ACC112 (cell line): Measurements from ENCODE around the gene RAPGEF3.

ENCODE experiments used
- H2AFZ ChIP-seq: fragments of 200-600 bp; sonication (generic); one replicate; pipeline ENCODE4 v1.6.0; 2017; ENCODE audit warnings: antibody characterized with exemption, low read length; ENCODE audit not compliant: unreplicated experiment
- H3K27ac ChIP-seq: fragments of 200-600 bp; sonication (generic); 2 replicates; pipeline ENCODE4 v1.5.1; 2014; ENCODE audit warnings: low read depth, mild to moderate bottlenecking, antibody characterized with exemption, low read length, moderate library complexity
- H3K27me3 ChIP-seq: fragments of 200-600 bp; sonication (generic); 2 replicates; pipeline ENCODE4 v1.6.1; 2014; ENCODE audit warnings: mild to moderate bottlenecking, antibody characterized with exemption, low read length, moderate library complexity, mixed read lengths; ENCODE audit not compliant: insufficient read depth
- H3K36me3 ChIP-seq: fragments of 200-600 bp; sonication (generic); 2 replicates; pipeline ENCODE4 v1.6.1; 2016; ENCODE audit warnings: mild to moderate bottlenecking, antibody characterized with exemption, low read length, moderate library complexity, mixed read lengths; ENCODE audit not compliant: insufficient read depth
- H3K4me1 ChIP-seq: fragments of 200-600 bp; sonication (generic); one replicate; pipeline ENCODE4 v1.6.1; 2016; ENCODE audit warnings: low read length, mixed read lengths; ENCODE audit not compliant: insufficient read depth, unreplicated experiment, control insufficient read depth
- H3K4me3 ChIP-seq: fragments of 200-600 bp; sonication (generic); 2 replicates; pipeline ENCODE4 v1.5.1; 2014; ENCODE audit warnings: mild to moderate bottlenecking, low read depth, low read length
- H3K79me2 ChIP-seq: fragments of 200-600 bp; sonication (generic); one replicate; pipeline ENCODE4 v1.6.0; 2016; ENCODE audit warnings: low read length; ENCODE audit not compliant: control insufficient read depth, unreplicated experiment, insufficient read depth

Gene RAPGEF3

DNA sequence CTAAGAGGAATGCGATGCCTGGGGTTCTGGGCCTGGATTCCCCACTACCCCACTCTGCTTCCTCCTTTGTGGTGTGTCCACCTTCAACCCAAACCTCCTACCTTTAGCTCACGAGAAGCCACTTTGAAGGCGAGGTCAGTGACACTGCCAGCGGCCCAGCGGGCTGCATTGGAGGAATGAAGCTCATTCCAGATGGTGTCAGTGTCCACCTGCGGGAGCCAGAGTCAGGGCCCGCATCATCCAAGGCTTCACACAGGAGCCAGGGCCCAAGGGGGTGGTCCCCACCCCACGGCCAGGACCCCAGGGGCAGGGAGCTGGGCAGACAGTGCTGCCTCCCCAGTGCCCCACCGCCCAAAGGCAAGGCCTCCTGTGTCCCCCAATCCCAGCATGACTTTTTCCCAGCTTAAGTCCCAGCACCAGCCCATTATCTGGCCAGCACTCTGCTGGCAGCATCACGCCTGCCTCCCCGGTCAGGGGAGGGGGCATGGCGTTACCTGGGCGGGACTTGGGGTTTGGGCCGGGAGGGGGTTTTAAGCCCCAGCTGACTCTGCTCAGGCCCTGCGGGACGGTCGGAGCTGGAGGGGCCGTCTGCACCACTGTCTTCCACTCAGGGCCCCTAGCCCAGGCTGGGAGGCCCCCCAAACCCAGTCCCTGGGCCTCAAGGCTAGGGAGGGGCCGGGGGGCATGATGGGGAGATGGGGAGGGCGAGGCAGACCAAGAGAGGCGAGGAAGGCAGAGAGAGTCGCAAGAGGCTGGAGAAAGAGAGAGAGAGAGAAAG lies 31.2 kb upstream of the RAPGEF3 start:
- no peaks in the 10 kb centered on the region for H3K4me1 ChIP-seq
- H3K27ac ChIP-seq, result no peak overlapping the region
- no peak overlapping the region for H3K4me3 ChIP-seq
- H2AFZ ChIP-seq, result no peak overlapping the region
- H3K27me3 ChIP-seq, result no peaks in the 10 kb centered on the region
- H3K36me3 ChIP-seq, result peaks cover 34% of the 10 kb centered on the region; the same call in 1 of the 2 replicates
- H3K79me2 ChIP-seq, result no peaks in the 10 kb centered on the region

DNA sequence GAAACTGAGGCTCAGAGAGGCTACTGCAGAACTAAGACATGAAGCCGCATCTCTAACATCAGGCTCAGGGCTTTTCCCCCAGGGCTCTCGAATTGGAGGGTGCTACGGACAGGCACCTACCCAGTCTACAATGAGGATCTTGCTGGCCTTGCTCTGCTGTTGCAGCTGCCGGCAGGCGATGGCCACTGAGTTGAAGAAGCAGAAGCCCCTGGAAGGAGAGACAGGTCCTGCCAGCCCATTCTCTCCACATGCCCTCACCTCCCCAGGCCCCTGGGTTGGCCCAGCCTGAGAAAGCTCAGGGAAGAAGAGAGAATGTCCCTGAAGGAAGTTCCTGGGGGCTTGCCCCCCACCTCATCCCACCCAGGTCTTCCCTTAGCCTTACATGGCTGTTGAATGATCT lies 30.5 kb upstream of the RAPGEF3 start:
- H2AFZ ChIP-seq, result no peak overlapping the region
- H3K27me3 ChIP-seq, result no peaks in the 10 kb centered on the region
- H3K36me3 ChIP-seq, result peaks cover 29% of the 10 kb centered on the region; the same call in 1 of the 2 replicates
- H3K4me1 ChIP-seq, result no peaks in the 10 kb centered on the region
- H3K4me3 ChIP-seq, result no peak overlapping the region
- no peaks in the 10 kb centered on the region for H3K79me2 ChIP-seq
- H3K27ac ChIP-seq, result no peak overlapping the region

DNA sequence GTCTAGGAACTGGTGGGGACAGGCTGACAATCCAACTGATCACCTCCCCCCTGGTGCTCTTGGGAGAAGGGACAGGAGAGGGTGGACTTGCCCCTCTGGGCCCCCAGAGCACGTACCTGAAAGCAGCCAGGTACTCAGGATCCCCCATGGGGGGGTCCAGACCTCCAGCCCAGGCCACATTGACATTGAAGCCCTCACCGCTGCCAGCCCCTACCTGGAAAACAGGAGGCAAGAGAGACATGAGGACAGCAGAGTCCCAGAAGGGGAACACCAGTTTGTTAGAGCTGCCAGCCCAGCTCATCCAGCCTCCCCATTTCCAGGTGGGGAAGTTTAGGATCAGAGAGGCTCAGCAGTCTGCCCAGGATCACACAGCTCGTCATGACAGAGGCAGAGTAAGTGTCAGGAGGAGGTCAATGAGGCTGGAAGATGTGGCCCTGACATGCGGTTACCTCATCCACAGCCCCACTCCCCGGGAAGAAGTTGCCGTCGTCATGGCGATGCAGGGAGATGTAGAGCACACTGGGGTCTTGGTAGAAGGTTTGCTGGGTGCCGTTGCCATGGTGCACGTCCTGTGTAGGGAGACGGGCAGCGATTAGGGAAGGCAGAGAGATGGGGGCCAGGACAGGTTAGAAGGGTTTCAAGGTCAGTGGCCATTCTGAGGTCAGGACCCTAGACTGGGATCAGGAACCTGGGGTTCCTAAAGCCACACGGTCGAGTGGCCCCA lies 29.1 kb upstream of the RAPGEF3 start:
- H2AFZ ChIP-seq, result no peak overlapping the region
- no peak overlapping the region for H3K4me3 ChIP-seq
- H3K36me3 ChIP-seq, result peaks cover 27% of the 10 kb centered on the region; the same call in 1 of the 2 replicates
- H3K27ac ChIP-seq, result no peak overlapping the region
- H3K27me3 ChIP-seq, result no peaks in the 10 kb centered on the region
- H3K79me2 ChIP-seq, result no peaks in the 10 kb centered on the region
- H3K4me1 ChIP-seq, result no peaks in the 10 kb centered on the region

DNA sequence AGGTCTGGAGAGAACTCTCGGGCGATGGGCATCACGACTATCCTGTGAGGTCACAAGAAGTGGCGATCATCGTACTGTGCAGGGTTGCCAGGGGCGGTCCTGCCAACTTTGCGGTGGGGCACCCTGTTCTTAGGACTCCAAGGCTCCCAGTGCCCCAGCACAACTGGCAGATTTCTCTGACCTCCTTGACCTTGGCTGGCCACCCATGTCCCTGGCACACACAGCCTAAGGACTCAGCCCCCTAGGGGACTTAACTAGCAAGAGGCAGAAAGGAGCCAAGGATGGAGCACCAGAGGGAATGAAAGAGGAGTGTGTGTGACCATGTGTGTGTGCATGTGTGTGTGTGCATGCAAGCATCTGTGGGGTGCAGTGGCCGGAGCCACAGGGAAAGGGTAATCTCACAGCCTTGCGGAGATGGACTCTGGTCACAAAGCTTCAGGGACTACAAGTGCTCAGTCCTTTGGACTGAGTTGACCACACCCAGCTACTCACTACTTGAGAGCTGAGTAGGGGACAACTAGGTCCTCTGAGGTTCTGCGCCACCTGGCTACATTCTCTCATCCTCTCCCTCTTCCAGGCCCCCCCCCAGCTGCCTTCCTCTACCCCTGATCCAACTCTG lies 28.1 kb upstream of the RAPGEF3 start:
- H3K4me3 ChIP-seq, result no peak overlapping the region
- peaks cover 23% of the 10 kb centered on the region; the same call in 1 of the 2 replicates for H3K36me3 ChIP-seq
- no peak overlapping the region for H2AFZ ChIP-seq
- H3K4me1 ChIP-seq, result no peaks in the 10 kb centered on the region
- H3K79me2 ChIP-seq, result no peaks in the 10 kb centered on the region
- H3K27ac ChIP-seq, result no peak overlapping the region
- H3K27me3 ChIP-seq, result no peaks in the 10 kb centered on the region

DNA sequence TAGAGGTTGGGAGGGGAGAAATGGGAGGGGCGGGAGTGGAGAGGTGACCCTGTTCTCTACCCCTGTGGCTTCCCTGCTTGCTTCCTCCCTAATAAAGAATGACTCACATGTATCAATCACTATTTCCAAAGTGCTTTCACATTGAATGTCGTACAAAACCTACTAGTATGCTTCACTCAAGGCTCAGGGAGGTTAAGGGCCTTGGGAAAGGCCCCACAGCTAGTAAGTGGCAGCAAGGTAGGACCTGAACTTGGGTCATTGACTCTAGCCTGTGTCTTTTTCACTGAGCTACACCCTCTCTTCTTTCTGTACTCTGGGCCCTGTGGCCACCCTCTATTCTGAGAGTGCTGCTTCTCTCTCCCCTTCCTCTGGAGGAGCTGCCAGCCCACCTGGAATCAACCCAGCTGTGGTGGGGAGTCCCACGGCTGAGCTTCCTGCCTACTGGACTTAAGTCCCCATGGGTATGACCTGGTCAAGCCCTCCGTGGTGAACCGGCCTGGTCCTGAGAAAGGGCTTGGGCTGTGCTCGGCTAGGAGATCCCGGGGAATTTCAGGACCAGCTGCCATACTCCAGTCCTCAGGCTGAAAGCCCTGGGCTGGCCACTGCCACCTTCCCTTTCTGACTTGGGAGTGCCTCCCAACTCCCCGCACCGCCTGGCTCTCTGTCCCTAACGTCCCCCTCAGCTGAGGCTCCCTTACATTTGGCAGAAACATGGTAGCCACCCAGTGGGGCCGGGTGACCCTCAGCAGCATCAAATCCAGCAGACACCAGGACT lies 27.4 kb upstream of the RAPGEF3 start:
- Histone ChIP-seq H3K4me1 (no peaks in the 10 kb centered on the region), H3K36me3 (peaks cover 23% of the 10 kb centered on the region; the same call in 1 of the 2 replicates), H3K27me3 (no peaks in the 10 kb centered on the region), H3K27ac (no peak overlapping the region; the same call in 1 of the 2 replicates), H2AFZ (no peak overlapping the region), H3K79me2 (no peaks in the 10 kb centered on the region), H3K4me3 (no peak overlapping the region)

DNA sequence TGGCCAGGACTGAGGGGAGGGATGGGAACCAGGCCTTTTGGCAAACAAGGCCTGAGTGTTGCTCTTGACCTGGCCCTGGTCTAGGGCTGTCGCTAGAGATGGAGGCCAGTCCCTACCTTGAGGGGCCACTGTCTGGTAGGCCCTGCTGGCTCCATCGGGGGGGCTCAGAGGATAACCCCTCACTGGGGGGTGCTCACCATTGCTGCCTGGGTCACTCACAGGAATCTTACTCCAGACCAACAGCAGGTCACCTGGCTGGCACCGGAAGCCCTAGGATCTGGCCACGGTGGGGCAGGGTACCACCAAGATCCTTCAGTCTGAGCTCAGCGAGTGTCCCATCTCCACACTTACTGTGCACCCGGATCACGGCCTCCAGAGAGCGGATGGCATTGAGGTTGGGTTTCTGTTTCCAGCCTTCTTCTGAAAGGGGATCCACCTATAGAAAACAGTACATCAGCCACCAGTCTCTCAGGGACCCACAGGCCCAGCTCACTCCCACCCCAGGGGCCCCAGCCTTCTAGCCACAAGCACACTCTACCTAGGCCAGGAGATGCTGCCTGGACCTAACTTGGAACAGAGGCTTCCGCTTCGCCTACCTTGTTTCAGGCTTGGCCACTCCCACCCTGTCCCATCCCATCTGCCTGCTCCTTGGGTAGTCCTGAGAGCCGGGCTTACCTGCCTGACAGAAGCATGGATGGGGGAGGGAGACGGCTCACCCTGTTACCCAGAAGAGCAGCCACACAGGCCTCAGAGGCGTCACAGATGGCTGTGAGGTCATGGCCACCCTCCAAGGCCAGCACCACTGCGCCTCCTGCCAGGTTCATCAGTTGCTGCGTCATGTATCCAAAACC lies 26.6 kb upstream of the RAPGEF3 start:
- Histone ChIP-seq H3K4me1 (no peaks in the 10 kb centered on the region), H3K36me3 (peaks cover 23% of the 10 kb centered on the region; the same call in 1 of the 2 replicates), H3K79me2 (no peaks in the 10 kb centered on the region), H3K27me3 (no peaks in the 10 kb centered on the region), H2AFZ (no peak overlapping the region), H3K4me3 (no peak overlapping the region), H3K27ac (no peak overlapping the region; the same call in 1 of the 2 replicates)

DNA sequence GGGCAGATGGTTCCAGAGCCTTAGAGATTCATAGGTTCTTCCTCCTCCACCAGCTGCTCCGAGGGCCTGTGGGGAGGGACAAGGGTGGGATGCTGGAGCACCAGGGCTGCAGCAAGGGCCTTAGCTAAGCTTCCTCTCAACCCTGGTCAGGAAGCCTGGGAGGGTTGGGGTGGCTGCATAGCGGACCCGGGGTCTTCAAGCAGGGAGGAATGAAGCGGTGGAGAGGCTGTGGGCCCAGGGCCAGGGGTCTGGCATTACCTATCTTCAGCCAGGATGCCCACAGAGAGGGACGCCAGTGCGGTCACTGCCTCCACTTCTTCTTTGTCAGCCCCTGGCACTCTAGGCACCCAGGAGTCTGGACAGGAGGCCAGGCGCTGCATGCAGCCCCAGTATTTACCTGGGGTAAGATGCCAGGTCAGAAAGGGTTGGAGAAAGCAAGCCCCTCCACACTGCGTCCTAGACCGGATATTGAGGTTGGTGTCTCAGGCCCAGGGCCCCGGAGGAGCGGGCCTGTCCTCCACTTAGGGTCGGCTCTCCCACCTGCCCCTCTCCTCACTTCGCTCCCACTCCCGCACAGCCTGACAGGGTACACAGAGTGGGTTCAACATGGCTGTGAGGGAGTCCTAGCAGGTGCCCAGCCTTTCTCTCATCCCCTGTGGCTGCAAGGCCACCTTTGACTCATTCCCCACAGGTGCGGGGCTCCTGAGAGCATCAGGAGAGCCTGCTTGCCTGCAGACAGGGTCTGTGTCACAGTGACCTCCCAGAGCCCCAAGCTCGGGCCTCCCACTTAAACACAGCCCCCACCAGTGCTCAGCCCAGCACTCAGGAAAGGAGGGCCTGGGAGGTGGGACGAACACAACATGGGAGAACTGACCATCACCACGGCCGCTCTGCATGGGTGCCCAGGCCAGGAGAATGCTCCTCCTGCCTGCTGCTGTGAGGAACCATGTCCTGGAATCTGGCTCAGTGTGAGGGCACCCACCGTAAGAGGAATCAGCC lies 25.4 kb upstream of the RAPGEF3 start:
- no peaks in the 10 kb centered on the region for H3K27me3 ChIP-seq
- H3K4me1 ChIP-seq, result no peaks in the 10 kb centered on the region
- no peaks in the 10 kb centered on the region for H3K79me2 ChIP-seq
- H3K27ac ChIP-seq, result no peak overlapping the region
- H3K36me3 ChIP-seq, result peaks cover 20% of the 10 kb centered on the region; the same call in 1 of the 2 replicates
- H2AFZ ChIP-seq, result no peak overlapping the region
- no peak overlapping the region for H3K4me3 ChIP-seq

DNA sequence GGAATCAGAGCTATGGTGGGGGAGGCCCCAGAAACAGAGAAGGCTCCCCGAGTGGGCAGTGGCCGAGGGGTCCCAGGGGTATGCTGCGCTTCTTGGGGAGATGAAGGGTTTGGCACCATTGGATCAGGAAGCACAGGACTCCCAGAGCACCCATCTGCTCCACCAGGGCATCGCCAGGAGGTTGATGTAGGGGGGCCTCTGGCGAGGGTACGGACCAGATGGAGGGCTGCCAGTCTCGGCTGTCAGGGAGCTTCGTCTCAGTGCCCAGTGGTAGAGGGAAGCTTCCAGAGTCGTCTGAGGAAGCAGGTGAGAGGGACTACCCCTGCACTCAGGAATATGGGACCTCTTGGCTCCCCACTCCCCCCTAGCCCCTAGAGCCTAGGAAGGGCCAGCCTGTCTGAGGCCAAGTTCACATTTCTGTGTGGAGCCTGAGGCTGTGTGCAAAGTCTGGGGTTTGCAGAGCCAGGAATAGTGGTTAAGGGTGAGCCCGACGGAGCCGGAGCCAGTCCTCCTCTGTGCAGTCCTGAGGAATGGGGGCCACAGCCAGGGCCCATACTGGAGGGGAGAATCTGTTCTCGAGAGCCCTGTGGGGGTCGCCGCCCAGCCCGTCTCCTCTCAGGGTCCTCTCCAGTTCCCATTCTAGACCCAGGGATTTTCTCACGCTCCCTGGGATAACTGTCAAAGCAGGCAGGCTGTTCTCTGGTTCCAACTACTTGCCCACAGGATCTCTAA lies 24.5 kb upstream of the RAPGEF3 start:
- Histone ChIP-seq H3K27me3 (no peaks in the 10 kb centered on the region), H3K27ac (no peak overlapping the region), H3K36me3 (peaks cover 11% of the 10 kb centered on the region; the same call in 1 of the 2 replicates), H2AFZ (no peak overlapping the region), H3K4me1 (peaks cover under 1% of the 10 kb centered on the region), H3K79me2 (no peaks in the 10 kb centered on the region), H3K4me3 (no peak overlapping the region)
